Measurements from ENCODE around the gene RPL10.

RPL10 gene

DNA sequence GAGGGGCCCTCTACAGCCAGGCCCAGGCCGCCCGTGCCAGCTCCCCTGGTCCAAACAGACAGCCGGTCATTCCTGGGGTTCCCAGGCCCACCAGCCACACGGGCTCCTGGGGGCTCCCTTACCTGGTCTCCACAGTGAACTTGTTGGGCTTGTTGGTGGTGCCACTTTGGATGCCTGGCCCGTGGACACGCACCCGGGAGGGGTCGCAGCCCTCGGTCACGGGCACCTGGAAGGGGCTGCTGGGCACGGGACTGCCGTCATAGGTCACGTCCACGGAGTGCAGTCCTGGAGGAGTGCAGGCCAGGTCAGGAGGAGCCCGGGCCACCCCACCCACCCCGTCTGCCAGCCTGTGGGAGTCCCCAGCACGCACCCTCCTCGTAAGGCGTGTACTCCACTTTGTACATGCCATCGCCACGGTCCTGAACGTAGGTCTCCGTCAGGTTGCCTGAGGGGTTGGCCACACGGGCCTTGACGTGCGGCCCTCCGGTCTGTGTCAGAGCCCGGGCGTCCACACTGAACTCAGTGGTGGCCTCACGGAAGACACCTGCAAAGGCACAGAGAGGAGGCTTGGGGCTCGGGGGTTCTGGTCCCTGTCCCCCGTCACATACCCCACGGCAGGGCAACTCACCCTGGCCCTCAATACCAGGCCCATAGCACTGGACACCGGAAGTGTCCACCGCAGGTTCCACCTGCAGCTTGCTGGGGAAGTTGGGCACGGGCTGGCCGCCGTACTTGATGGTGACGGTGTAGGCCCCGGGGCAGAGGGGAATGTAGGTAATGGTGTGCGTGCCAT is 38.6 kb upstream of the RPL10 start:
- DNase-seq (ENCODE audit: low spot score), result no peak
- TF ChIP-seq, protein P1, sequence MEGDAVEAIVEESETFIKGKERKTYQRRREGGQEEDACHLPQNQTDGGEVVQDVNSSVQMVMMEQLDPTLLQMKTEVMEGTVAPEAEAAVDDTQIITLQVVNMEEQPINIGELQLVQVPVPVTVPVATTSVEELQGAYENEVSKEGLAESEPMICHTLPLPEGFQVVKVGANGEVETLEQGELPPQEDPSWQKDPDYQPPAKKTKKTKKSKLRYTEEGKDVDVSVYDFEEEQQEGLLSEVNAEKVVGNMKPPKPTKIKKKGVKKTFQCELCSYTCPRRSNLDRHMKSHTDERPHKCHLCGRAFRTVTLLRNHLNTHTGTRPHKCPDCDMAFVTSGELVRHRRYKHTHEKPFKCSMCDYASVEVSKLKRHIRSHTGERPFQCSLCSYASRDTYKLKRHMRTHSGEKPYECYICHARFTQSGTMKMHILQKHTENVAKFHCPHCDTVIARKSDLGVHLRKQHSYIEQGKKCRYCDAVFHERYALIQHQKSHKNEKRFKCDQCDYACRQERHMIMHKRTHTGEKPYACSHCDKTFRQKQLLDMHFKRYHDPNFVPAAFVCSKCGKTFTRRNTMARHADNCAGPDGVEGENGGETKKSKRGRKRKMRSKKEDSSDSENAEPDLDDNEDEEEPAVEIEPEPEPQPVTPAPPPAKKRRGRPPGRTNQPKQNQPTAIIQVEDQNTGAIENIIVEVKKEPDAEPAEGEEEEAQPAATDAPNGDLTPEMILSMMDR (IDR thresholded peaks at IDR 0.05; ENCODE audit: extremely low read depth, insufficient read depth, missing control alignments), result no peak
- in situ Hi-C loops (cut with MboI; ENCODE audit: low pct_unique_long_range_greater_than_20kb, low sequenced_read_pairs, unreplicated experiment), result no loop called here

DNA sequence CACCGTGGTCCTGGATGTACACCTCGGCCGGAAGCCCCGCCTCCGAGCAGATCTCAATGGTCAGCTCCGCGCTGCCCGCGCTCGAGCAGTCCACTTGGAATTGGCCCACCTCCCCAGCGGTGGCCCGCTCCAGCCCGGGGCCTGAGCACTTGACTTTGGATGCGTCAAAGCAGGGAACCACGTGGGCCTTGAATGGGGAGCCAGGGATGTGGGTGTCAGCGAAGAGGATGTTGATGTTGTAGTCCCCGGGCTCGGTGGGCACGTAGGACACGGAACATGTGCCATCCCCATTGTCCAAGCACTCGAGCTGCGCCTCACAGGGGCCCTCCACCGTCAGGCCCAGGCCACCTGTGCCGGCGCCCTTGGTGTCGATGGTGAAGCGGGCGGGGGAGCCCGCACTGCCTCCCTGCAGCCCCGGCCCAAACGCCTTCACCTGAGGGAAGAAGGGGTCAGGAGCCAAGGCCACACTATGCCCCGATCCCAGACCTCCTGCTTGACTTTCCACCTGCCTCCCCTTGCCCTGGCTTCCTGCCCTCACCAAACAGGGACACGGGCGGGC is 37.9 kb upstream of the RPL10 start:
- no peak for DNase-seq (ENCODE audit: low spot score)
- in situ Hi-C loops (cut with MboI; ENCODE audit: low pct_unique_long_range_greater_than_20kb, low sequenced_read_pairs, unreplicated experiment), result no loop called here

DNA sequence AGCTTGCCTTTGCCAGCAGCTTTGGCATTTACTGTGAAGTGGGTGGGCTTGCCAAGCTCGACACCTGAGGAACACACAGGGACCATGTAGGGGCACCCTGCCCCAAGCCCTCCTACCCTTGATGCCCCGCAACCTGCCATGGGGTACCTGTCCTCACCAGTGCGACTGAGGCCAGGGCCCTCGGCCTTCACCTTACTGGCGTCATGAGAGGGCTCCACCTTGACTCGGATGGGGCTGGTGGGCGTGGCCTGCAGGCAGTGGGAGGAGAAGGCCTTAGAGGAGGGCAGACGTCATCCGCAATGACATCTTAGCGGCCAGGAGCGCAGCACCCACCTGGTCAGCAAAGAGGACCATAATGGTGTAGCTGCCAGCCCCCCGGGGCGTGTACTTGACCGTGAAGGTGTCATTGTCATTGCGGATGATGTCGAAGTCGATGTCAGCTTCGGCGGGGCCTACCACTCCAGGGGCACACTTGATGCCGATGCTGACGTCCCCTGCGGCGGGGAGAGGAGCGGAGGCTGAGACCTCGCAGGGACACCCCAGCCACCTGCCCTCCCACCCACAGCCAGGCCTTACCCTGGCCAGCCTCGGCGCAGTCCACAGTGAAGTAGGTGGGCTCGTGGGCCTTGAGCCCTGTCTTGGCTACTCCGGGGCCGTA is 36.0 kb upstream of the RPL10 start:
- TF ChIP-seq, protein P1 (IDR thresholded peaks at IDR 0.05; ENCODE audit: extremely low read depth, insufficient read depth, missing control alignments), result no peak
- in situ Hi-C loops (cut with MboI; ENCODE audit: low pct_unique_long_range_greater_than_20kb, low sequenced_read_pairs, unreplicated experiment), result no loop called here
- DNase-seq (ENCODE audit: low spot score), result no peak

More for the DNA sequence above, 37.9 kb upstream of the RPL10 start:
- TF ChIP-seq, protein P1 (IDR thresholded peaks at IDR 0.05; ENCODE audit: extremely low read depth, insufficient read depth, missing control alignments), result no peak

DNA sequence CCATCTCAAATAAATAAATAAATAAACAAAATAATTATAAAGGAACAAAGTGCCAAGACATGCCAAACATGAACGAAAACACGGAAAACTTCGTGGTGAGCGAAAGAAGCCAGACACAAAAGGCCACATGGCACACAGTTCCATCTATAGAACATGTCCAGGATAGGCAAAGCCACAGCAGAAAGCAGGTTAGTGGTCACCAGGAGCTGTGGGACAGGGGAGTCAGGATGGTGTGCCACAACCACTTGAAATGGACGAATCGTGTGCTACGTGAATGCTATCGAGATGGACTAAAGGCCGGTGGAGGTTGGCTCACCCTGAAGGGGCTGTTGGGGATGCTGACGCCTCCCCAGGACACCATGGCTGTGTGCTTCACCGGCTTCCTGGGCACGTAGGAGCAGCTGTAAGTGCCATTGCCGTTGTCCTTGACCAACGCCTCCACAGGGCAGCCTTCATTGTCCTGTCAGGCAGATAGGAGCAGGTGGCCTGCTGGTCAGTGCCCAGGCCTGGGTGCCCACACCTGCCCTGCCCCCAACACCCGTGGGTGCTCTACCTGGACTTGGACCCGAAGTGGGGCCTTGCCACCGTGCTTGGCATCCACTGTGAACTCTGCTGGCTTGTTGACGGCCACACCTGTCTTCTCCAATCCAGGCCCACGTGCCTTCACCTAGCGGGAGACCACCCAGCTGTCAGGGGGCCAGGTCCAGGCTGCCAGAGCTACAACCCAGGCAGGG is 34.3 kb upstream of the RPL10 start:
- TF ChIP-seq, protein P1 (IDR thresholded peaks at IDR 0.05; ENCODE audit: extremely low read depth, insufficient read depth, missing control alignments), result no peak
- no peak for DNase-seq (ENCODE audit: low spot score)
- in situ Hi-C loops (cut with MboI; ENCODE audit: low pct_unique_long_range_greater_than_20kb, low sequenced_read_pairs, unreplicated experiment), result no loop called here

DNA sequence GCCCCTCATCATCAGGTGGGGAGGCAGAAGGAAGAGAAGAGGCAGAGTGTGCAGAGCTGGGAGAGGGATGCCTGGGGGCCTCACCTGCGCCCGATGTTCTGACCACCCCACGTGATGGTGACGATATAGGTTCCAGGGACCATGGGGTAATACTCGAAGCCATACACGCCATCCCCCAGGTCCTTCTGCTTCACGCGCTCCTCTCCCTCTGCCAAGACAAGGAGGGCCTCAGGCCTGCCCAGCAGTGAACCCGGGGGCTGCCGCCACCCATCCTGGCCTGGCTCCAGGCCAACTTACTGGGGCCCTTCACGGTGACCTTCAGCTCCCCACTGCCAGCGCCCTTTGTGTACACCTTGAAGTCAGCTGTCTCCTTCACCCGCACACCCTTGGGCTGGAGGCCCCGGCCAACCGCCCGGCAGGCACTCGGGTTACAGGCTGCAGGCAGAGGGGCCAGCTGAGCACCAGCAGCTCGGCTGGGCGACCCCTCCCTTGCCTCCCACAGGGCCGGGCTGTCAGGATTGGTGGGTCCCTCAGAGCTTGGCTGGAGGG is 33.1 kb upstream of the RPL10 start:
- TF ChIP-seq, protein P1 (IDR thresholded peaks at IDR 0.05; ENCODE audit: extremely low read depth, insufficient read depth, missing control alignments), result no peak
- in situ Hi-C loops (cut with MboI; ENCODE audit: low pct_unique_long_range_greater_than_20kb, low sequenced_read_pairs, unreplicated experiment), result no loop called here
- no peak for DNase-seq (ENCODE audit: low spot score)

Data from GM13977 (cell line).